ENCODE data around the gene TLL2.

The TLL2 gene

DNA sequence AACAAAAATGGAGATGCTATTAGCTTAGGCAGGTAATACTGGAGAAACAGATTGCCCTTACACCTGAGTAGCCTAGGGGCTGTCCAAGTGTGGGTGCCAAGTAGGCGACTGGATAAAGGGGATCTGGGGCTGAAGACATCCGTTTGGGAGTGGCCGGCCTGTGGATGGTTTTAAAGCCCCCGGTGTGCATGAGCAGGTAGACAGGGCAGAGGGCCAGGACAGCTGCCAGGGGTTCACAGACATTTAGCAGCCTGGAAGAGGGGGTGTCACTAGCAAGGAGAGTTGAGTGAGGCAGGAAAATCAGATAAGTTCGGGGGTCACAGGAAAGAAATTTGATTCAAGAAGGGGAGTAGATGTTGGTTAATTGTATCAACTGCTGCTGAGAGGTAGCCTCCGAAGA is 153.4 kb downstream of the TLL2 start:
- no peak for DNase-seq (ENCODE audit: low read depth in 2 of 2)

GRCh38 chr10:96359616-96360015 is 154.1 kb downstream of the TLL2 start:
- no peak for DNase-seq (ENCODE audit: low read depth in 2 of 2)

DNA sequence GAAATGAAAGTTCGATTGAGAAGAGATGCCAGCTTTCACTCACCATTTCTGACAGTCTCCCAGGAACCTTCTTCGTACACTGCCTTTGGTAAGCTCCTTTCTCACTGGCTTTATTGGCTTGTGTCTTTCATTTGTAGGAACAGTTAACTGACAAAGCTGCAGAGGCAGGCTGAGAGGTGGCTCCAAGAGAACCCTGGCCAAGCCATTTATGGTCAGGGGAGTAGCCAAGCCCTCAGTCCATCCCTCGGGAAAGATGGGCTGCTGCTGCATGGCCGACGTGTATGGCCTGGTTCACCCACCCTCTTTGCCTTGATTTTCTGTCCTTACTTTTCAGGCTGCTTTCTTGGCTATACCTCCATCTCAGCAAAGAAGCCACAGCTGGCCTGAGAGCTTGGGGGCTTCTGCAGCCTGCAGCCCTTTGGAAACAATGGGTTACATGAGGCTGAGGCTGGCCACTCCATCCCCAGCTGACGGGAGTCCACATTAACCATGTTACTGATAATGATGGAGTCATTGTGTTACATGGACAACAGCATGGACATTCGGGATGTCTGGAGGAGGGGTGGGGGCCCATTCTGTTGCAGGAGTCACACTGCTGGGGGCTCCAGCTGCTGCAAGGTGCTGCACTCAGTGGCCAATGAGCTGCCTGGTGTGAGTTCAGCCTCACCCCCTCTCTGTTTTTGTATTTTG is 154.7 kb downstream of the TLL2 start, which contains the start of gene OPALIN:
TSS of gene OPALIN (minus strand) at position 152 of the 690 bp plus-strand sequence. CDS start at position 46, 106 bp downstream.
- no peak for DNase-seq (ENCODE audit: low read depth in 2 of 2)

DNA sequence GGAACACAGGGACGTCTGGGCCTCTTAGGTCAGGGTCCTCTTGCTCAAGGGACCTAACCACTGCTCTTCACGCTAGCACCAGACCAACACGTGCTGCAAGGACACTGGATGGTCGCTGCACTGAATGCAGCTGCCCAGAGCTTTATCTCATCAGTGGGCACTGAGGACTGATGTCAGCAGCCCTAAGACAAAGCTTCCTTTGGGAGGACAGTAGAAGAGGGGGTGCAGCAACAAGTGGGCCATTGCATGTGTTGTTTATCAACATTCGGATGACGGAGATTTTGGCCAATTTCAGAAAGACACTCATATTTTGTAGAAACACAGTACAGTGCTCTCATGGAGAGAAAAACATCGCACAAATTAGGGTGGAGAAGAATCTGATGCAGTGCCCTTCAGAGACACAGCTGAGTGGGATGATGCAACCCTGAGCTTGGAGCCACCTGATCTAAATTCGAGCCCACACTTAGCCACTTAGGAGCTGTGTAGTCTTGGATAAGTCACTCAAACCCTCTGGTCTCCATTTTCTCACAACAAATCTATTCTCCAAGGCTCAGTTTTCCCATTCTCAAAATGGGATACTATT is 156.6 kb downstream of the TLL2 start:
- no peak for DNase-seq (ENCODE audit: low read depth in 2 of 2)

DNA sequence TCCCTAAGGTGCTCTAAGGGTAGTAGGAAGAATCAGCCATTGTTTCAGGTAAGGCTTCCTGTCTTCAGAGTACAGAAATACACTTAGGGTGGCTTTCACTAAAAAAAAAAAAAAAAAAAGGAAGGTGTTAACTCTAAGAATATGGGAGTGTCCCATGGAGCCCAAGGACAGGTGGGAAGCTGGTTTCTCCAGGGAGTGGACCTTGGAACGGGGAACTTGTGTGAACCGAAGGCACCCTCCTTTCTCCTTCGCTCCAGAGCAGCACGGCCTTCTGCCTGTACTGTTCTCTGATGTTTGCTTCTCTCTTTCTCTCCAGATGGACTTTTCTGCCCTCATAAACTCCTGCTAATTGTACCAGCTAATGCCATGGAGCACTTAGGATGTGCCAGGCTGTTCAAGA is 161.1 kb downstream of the TLL2 start:
- no peak for DNase-seq (ENCODE audit: low read depth in 2 of 2)

- no peak for DNase-seq (ENCODE audit: low read depth in 2 of 2)
Observed at GRCh38 chr10:96352027-96352426, 161.7 kb downstream of the TLL2 start.

- DNase-seq (ENCODE audit: low read depth in 2 of 2), result no peak
Observed at GRCh38 chr10:96346295-96346694, 167.4 kb downstream of the TLL2 start.

DNA sequence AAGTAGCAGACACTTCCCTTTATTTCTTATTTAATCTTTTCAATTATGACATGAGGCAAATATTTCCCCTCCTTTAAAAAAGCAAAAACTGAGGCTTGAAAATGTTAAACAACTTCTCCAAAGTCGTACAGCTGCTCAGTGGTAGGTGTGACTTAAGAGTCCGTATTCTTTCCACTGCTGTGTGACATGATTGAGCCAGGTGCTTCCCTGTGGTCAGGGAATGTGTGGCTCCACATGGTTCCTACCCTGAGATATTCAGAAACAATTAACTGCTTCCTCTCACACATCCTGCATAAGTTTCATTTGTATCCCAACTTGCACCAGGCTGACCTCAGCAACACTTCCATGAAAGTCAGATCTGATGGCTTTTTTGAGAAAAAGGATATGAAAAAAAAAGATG is 168.5 kb downstream of the TLL2 start:
- no peak for DNase-seq (ENCODE audit: low read depth in 2 of 2)

- DNase-seq (ENCODE audit: low read depth in 2 of 2), result no peak
Observed at GRCh38 chr10:96344178-96344577, 169.5 kb downstream of the TLL2 start.

GRCh38 chr10:96342402-96342801 is 171.3 kb downstream of the TLL2 start:
- DNase-seq (ENCODE audit: low read depth in 2 of 2), result no peak

DNA sequence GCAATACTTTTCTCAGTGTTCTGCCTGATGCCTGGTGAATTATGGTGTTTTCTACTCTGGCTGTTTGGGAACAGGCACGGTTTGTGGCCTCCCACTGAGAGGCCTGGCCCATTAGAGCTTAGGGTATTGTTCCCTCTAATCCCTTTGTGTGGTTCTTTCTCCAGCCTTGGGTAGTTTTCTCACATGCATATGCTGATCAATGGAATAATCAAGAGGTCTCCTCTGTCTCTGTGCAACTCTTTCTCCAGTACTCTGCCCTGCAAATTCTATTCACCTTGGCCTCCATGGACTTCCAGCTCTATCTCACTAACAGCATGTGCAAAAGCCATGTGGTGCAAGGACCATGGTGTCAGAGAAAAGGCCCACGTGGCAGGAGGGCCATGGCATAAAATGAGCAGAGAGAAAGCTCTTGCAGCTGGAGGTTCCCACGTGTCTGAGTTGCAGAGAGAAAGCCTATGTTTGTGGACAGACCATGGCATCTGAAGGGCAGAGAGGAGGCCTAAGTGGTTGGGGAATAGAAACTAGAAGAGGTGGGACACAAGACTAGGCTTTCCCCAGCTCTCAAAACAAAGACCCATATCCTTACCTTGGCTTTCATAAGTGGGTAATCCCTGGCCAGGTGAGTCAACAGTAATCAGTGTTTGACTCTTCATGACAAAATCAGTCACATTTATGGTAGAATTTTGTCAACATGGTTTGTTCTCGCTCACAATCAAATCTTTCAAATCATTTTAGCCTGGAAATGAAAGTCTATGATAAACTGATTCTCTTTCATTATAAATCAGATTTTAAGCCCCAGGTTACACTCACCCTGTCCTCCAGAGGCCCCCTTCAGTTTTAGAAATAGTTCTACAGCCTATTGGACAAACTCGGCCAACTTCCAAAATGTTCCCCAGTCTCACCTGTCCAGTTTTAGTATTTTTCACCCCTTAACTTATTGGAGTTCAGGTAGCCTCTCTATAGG is 172.2 kb downstream of the TLL2 start:
- no peak for DNase-seq (ENCODE audit: low read depth in 2 of 2)

GRCh38 chr10:96339956-96340904 is 173.5 kb downstream of the TLL2 start:
- DNase-seq (ENCODE audit: low read depth in 2 of 2), result peak; percentile 31 to 32

GRCh38 chr10:96339383-96339782 is 174.3 kb downstream of the TLL2 start:
- DNase-seq (ENCODE audit: low read depth in 2 of 2), result no peak

- no peak for DNase-seq (ENCODE audit: low read depth in 2 of 2)
Observed at GRCh38 chr10:96338279-96338925, 175.3 kb downstream of the TLL2 start.

GRCh38 chr10:96337106-96337505 is 176.6 kb downstream of the TLL2 start:
- no peak for DNase-seq (ENCODE audit: low read depth in 2 of 2)

DNA sequence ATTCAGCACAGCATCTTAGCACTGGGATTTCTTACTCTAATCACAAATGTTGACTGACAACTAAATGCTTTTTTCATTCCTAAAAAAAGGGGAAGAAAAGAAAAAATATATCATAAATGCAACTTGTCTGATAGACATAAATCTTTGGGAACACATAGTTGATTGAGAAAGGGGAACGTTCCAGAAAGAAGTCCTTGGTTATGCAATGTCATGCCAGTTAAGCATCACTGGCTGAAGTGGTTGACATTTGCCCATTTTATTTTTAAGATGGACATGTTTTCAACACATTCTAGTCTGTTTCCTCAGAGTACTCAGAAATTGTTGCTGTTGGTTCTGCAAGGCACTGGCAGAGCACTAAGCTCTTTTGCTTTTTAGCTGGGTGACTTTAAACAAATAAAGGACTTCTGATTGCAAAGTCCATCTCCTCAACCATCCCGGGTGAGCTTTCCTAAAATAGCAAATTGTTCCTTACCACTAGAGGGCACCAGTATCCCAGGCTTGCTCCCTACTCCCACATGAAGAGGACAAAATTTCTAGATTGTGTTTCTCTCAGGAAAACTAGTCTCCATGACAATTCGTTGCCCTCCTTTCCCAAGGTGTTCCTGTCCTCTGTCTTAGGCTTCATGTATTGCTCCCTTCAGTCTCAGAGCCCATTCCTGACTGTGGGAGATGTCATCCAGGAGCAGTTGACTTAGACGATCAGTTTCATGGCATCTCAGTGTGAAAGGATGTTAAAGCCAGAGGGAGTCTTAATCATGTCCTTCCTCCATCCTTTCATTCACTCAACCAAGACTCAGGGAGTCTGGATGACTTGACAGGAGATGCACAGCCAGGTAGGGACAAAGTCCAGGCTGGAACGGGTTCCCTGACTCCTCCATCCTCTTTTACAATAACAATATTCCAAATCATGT is 178.9 kb downstream of the TLL2 start:
- DNase-seq (ENCODE audit: low read depth in 2 of 2), result no peak

DNA sequence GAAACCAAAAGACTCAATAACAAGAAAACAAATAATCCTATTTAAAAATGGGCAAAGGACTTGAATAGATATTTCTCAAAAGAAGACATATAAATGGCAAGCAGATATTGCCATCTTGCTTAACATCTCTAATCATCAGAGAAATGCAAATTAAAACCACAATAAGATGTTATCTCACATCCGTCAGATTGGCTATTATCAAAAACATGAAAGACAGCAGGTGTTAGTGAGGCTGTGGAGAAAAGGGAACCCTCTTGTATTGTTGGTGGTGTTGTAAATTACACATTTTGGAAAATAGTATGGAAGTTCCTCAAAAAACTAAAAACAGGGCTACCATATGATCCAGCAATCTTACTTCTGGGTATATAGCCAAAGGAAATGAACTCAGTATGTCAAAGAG is 180.6 kb downstream of the TLL2 start:
- DNase-seq (ENCODE audit: low read depth in 2 of 2), result no peak

GRCh38 chr10:96327462-96327861 is 186.3 kb downstream of the TLL2 start:
- DNase-seq (ENCODE audit: low read depth in 2 of 2), result no peak

GRCh38 chr10:96325719-96326373 is 187.9 kb downstream of the TLL2 start:
- no peak for DNase-seq (ENCODE audit: low read depth in 2 of 2)

Measured in stimulated activated CD8-positive, alpha-beta memory T cell treated with anti-CD3 and anti-CD28 coated beads, Interleukin-2, amount 100 ng/mL, for 48 hours (primary cell).